HAP-1 (cell line): ENCODE data around the gene CLEC20A.
A peak's percentile ranks its signal among the peaks of the same experiment; 100 is the strongest.

Source experiments
- DNase-seq, 2 experiments: peaks; one replicate each; pipeline ENCODE4 v3.0.0-alpha.2; 2016 to 2020; ENCODE audit warnings: low spot score in 2 of 2
- H3K27me3 ChIP-seq: fragments of 250-450 bp; sonication (Bioruptor Pico); 2 replicates; pipeline ENCODE4 v1.5.1; 2020; ENCODE audit warnings: low read depth, mild to moderate bottlenecking, moderate library complexity
- H3K36me3 ChIP-seq: fragments of 250-450 bp; sonication (Bioruptor Pico); replicated peaks from 2 replicates; pipeline ENCODE4 v1.5.1; 2020; ENCODE audit warnings: mild to moderate bottlenecking
- H3K4me1 ChIP-seq: fragments of 250-450 bp; sonication (Bioruptor Pico); 2 replicates; pipeline ENCODE4 v1.5.1; 2020; ENCODE audit warnings: mild to moderate bottlenecking
- H3K4me3 ChIP-seq: fragments of 250-450 bp; sonication (Bioruptor Pico); 2 replicates; pipeline ENCODE4 v1.5.1; 2020; ENCODE audit warnings: mild to moderate bottlenecking, moderate library complexity
- H3K9me3 ChIP-seq: fragments of 250-450 bp; sonication (Bioruptor Pico); 2 replicates; pipeline ENCODE4 v1.5.1; 2020; ENCODE audit warnings: mild to moderate bottlenecking, moderate library complexity
- in situ Hi-C: fragments of 300-500 bp; cut with MboI; formaldehyde crosslinking; loops from 3 replicates; pipeline ENCODE4 v1.14.3; 2020; ENCODE audit warnings: low sequenced_read_pairs, inconsistent platforms, mixed read lengths

The CLEC20A gene

DNA sequence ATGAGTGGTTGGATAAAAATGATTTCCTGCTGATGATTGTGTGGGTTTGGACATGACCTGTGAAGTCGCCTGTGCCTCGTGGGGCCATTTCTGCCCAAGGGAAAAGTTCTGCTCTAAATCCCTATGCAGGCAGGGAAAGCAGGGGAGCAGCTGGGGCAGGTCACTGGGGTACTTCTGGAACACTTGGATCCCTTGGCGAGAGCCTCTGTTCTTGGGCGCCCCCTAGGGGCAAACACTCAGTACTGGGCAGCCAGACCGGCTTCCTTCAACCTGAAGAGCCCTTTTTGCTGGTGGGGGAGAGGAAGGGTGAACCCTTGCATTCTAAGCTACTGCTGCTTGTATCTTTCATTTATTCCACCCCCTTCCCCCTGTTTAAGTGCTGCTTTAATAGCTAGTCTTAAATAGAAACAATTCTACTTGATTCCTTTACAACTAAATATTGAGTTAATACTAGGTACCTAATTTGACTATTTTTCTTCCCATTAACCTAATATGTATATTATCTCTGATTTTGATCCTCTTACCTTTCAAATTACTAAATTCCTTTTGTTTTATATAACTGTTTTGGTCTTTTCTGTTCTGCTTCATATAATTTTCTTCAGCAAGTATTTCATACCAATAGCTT lies 5.1 kb upstream of the CLEC20A start:
- in situ Hi-C loops, result no loop called here

DNA sequence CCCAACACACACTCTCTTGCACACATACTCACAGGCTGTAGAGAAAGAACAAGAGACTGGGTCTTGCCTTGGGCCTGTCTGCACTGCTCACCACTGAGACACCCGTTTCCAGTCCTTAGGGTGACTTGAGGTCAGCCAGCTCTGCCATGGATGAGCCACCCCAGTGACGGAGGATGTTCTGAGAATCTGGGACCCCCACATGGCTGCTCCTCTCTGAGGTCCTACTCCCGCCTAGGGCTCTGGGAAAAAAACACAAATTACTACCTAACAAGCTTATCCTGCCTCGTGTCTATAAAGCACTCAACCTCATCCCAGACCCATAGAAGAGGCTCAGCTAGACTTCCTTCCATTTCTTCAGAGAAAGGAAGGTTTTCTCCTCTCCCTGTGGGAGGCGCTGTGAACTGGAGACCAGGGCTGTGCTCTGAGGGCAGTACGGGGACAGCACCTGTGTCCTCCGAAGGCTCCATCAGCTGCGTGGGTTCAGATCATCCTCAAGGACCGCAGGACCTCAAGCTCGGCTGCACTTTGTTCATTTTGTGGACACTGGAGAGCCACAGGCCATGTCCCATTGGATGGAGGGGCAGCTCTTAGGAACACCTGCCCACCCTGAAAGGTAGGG lies 4.3 kb upstream of the CLEC20A start:
- no peaks in the 10 kb centered on the region for H3K9me3 ChIP-seq
- H3K4me1 ChIP-seq, result no peaks in the 10 kb centered on the region
- H3K4me3 ChIP-seq, result no peak overlapping the region
- in situ Hi-C loops, result no loop called here
- no peak for DNase-seq
- no peaks in the 10 kb centered on the region for H3K36me3 ChIP-seq
- no peaks in the 10 kb centered on the region for H3K27me3 ChIP-seq

More for the DNA sequence above, 5.1 kb upstream of the CLEC20A start:
- Histone ChIP-seq H3K4me1 (no peaks in the 10 kb centered on the region), H3K4me3 (no peak overlapping the region), H3K27me3 (no peaks in the 10 kb centered on the region), H3K36me3 (no peaks in the 10 kb centered on the region), H3K9me3 (no peaks in the 10 kb centered on the region)
- DNase-seq, result peak; percentile 52 to 91

DNA sequence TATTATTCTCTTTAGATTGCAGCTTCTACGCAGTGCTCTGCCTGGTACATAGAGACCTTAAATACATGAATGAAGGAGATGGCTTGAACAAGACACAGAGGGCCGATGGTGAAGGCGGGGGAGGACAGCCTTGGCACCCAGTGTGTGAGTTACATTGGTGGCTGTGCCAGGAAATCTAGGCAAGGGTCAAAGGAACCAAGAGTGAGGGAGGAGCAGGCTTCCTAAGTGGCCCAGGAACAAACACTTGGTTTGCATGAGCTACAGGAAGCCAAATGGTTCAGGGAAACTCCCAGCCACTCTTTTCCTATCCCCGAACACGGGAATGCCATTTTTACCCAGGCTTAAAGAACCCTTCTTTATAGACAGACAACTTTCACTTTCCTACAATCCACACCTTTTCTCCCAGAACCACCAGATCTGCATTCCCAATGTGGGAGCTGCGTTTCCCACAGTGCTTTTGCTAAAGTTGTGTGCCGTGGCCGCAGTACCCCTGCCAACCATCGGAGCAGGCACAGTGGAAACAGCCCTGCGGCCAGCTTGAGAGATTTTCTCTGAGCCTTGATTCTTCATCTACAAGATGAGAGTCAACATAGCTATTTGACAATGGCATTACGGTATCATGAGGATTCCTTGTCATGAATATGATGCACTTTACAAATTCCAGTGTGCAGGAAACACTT lies 3.5 kb upstream of the CLEC20A start:
- in situ Hi-C loops, result no loop called here
- Histone ChIP-seq H3K4me1 (no peaks in the 10 kb centered on the region), H3K36me3 (no peaks in the 10 kb centered on the region), H3K9me3 (no peaks in the 10 kb centered on the region), H3K4me3 (no peak overlapping the region), H3K27me3 (no peaks in the 10 kb centered on the region)
- DNase-seq, result peak in 1 of 2 experiments; percentile 38

DNA sequence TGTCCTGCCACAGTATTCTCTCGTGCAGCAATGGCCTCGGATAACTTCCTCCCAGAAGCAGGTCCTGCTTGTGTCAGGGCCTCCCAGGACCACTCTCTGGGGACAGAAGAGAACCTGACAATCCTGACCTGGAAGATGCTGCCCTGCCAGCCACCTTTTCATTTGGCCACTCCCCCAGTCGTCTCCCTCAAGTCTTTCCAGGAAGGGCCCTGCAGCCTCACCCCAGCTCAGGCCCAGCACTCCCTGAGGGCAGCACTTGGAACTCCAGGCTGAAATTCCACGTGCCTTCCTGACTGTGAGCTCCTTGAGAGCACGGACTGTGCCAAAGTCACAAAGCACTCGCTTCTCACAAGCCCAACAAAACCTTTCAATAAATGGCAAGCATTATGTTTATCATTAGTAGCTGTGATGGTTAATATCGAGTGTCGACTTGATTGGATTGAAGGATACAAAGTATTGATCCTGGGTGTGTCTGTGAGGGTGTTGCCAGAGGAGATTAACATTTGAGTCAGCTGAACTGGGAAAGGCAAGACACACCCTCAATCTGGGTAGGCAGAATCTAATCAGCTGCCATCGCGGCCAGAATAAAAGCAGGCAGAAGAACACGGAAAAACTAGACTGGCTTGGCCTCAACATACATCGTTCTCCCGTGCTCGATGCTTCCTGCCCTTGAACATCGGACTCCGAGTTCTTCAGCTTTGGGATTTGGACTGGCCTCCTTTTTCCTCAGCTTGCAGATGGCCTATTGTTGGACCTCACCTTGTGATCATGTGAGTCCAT lies 2.3 kb upstream of the CLEC20A start:
- Histone ChIP-seq H3K27me3 (no peaks in the 10 kb centered on the region), H3K4me1 (no peaks in the 10 kb centered on the region), H3K9me3 (no peaks in the 10 kb centered on the region), H3K4me3 (no peak overlapping the region), H3K36me3 (no peaks in the 10 kb centered on the region)
- no peak for DNase-seq
- in situ Hi-C loops, result no loop called here

DNA sequence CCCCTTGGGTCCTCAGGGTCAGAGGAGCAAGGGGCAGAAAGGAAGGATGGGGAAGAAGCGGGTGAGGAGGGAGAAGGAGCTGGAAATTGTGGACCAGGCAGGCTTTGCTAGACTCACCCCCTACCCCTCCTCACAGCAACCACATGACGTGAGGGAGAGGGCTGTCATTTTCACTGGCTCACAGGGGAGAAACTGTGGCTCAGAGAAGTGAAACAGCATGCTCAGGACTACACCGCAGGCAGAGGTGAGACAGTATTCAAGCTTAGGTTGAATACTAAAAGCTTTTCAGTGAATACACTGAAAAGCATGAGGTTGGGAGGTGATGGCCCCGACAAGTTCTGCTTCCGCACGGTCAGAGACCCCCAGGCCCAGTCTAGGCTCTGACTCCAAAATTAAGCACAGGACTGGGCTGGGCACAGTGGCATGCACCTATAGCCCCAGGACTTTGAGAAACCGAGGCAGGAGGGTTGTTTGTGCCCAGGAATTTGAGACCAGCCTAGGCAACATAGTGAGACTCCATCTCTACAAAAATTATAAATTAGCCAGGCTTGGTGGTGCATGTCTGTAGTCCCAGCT lies 1.2 kb upstream of the CLEC20A start:
- no peak overlapping the region for H3K4me3 ChIP-seq
- in situ Hi-C loops, result no loop called here
- no peaks in the 10 kb centered on the region for H3K4me1 ChIP-seq
- DNase-seq, result no peak
- H3K27me3 ChIP-seq, result no peaks in the 10 kb centered on the region
- no peaks in the 10 kb centered on the region for H3K36me3 ChIP-seq
- no peaks in the 10 kb centered on the region for H3K9me3 ChIP-seq

DNA sequence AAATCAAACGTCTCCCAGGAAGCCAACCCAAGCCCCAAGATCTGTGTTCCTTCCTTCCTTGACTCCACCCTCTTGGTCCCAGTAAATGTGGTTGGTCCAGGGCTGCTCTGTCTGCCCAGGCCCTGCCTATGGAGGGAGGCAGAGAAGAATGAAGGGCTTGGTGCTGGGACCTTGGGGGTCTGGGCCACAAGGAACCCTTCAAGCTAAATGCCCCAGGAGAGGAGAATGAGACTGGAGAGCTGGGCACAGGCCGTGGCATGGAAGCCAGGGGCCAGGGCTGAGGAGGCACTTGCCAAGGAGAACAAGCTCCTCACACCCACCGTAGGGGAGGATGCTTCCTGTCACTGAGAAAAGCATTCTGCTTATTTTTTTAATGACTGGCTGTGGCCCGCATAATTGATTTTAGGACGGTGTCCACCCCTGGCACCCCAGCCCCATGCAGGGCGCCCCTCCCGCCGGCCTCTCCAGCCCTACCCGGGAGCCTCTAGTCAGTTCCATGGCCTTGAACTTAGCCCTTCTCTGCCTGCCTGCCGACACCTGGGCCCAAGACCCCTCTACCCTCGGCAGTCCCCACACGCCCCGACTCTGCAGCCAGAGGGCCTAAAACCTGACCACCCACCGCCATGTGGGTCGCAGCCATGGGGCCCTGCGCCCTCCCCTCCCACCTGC lies 889 bp downstream of the CLEC20A start:
- H3K9me3 ChIP-seq, result no peaks in the 10 kb centered on the region
- no peak overlapping the region for H3K4me3 ChIP-seq
- no peak for DNase-seq
- in situ Hi-C loops, result no loop called here
- H3K4me1 ChIP-seq, result no peaks in the 10 kb centered on the region
- H3K27me3 ChIP-seq, result no peaks in the 10 kb centered on the region
- H3K36me3 ChIP-seq, result no peaks in the 10 kb centered on the region

DNA sequence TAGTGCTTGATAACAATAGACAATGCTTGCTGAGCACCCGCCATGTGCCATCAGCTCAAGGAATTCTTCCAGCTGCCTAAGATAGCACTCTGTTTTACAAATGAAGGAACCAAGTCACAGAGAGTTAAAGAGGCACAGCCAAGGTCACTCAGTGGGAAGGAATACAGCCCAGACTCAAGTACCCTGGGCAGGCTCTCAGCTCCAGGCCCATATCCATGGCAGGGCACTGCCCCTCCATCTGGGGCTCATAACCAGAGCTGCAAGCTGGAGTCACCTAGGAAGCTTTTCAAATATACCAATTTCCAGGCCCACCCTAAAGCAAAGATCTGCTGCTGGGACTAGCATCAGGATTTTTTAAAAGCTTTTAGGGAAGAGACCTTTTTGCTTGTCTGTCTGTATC lies 1.6 kb downstream of the CLEC20A start:
- no peaks in the 10 kb centered on the region for H3K4me1 ChIP-seq
- no peak for DNase-seq
- no peaks in the 10 kb centered on the region for H3K27me3 ChIP-seq
- in situ Hi-C loops, result no loop called here
- no peaks in the 10 kb centered on the region for H3K9me3 ChIP-seq
- H3K36me3 ChIP-seq, result no peaks in the 10 kb centered on the region
- no peak overlapping the region for H3K4me3 ChIP-seq

DNA sequence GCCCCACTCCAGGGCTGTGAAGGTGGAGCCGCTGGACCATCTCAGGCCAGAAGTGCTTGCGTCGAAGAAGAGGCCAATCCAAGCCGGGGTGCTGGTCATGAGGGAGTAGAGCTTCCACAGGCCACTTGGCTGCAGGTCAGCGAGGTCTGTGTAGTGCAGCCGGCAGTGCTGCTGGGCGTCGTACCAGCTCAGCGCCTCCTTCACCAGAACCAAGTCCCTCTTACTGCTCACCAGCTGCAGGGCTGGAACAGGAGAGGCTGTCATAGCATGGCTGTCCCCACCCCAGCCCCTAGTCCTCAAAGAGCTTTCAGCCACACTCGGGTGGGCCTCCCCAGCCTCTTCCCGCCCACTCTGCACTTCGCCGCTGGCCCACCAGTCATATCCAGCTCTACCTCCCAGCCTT lies 2.2 kb downstream of the CLEC20A start:
- Histone ChIP-seq H3K4me1 (no peaks in the 10 kb centered on the region), H3K27me3 (no peaks in the 10 kb centered on the region), H3K4me3 (no peak overlapping the region), H3K9me3 (no peaks in the 10 kb centered on the region), H3K36me3 (no peaks in the 10 kb centered on the region)
- in situ Hi-C loops, result no loop called here
- DNase-seq, result no peak

DNA sequence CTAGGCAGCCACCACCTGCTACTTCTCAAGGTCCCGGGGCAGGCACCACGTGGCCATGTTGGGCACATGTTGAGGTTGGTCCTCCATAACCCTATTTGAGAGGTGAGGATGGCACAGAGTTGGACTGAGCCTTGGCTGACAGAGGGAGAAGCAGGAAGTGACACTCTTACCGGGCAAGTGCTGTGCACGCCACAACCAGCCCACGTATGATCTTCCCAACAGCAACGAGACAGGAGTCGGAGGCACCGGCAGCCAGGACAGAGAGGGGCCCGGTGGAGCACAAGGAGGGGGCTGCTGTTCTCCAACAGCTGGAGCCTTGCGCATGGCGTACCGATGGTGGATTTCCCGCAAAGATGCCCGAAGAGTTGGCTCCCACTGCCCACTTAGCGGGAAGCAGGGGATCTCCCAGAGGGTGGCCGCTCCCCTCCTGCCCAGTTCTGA lies 3.4 kb downstream of the CLEC20A start:
- in situ Hi-C loops, result no loop called here
- Histone ChIP-seq H3K9me3 (no peaks in the 10 kb centered on the region), H3K4me1 (no peaks in the 10 kb centered on the region), H3K4me3 (no peak overlapping the region), H3K36me3 (no peaks in the 10 kb centered on the region), H3K27me3 (no peaks in the 10 kb centered on the region)
- DNase-seq, result no peak

DNA sequence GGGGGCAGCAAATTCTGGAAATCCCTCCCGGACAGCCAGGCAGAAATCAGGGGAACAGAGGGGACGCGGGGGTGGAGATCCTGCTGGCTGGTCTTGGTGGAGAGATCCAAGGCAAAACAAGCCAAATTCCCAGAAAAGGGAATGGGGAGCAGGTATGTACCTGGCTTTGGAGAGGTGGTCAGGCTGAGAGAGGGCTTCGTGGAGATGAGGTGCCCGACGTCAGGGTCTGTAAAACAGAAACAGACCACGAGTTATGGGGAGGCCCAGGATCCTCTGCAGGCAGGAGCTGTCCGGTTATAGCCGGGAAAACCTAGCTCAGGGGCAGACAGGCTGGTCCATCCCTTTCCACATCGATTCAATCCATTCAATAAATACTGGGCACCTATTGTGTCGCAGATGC lies 4.4 kb downstream of the CLEC20A start:
- Histone ChIP-seq H3K4me1 (no peaks in the 10 kb centered on the region), H3K27me3 (no peaks in the 10 kb centered on the region), H3K9me3 (no peaks in the 10 kb centered on the region), H3K36me3 (no peaks in the 10 kb centered on the region), H3K4me3 (no peak overlapping the region)
- in situ Hi-C loops, result no loop called here
- no peak for DNase-seq

DNA sequence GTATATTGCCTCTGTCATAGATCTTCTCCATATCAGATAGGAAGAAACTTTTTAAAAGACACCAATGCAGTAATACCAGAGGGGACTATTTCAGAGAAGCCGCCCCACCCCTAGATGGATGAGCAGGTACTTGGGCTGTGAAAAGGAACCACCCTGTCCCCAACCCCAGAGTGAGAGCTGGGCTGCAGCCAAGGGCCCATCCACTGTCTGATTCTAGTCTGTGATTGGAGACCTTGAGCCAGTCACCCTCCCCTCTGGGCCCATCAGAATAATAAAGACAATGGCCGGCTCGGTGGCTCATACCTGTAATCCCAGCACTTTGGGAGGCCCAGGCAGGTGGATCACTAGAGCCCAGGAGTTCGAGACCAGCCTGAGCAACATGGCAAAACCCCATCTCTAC lies 5.0 kb downstream of the CLEC20A start:
- no peaks in the 10 kb centered on the region for H3K4me1 ChIP-seq
- no peak overlapping the region for H3K4me3 ChIP-seq
- in situ Hi-C loops, result no loop called here
- no peak for DNase-seq
- no peaks in the 10 kb centered on the region for H3K27me3 ChIP-seq
- H3K36me3 ChIP-seq, result no peaks in the 10 kb centered on the region
- H3K9me3 ChIP-seq, result no peaks in the 10 kb centered on the region

DNA sequence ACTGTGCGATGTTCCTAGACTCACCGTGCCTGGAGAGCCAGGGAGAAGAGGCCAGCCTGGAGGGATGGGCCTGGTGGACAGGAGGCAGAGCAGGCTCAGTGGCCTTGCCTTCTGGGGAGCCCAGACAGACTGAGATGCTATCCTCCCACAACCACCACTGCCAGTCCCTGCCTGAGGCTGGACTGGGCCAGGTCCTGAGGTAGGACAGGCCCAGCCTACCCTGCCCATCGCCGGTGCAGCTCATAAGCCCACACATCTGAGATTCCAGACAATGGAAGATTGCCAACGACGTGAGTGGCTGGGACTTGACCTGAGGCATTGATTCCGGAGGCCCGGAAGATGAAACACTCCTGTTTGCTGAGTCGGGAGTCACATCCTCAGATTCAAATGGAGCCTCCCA lies 5.8 kb downstream of the CLEC20A start:
- no peak for DNase-seq
- no peaks in the 10 kb centered on the region for H3K4me1 ChIP-seq
- H3K9me3 ChIP-seq, result no peaks in the 10 kb centered on the region
- H3K36me3 ChIP-seq, result no peaks in the 10 kb centered on the region
- in situ Hi-C loops, result no loop called here
- no peak overlapping the region for H3K4me3 ChIP-seq
- no peaks in the 10 kb centered on the region for H3K27me3 ChIP-seq

DNA sequence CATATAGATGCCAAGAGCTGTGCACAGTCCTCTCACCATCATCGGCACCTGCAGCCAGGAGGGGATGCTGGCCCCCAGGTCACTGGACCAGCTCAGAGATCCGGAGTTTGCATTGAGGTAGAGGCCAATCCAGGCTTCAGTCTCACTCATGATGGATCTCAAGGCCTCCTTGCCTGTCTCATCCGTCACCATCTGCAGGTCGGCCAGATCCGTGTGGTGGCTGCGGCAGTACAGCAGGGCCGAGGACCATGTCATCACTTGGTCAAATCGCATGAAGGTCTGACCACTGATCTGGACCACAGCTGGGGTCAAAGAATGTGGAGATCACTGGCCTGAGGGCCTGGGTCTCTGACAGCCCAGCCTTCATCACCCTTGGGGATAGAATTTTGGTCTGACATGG lies 6.6 kb downstream of the CLEC20A start:
- Histone ChIP-seq H3K27me3 (no peaks in the 10 kb centered on the region), H3K4me1 (no peaks in the 10 kb centered on the region)
- in situ Hi-C loops, result no loop called here

More for the DNA sequence above, 6.6 kb downstream of the CLEC20A start:
- no peaks in the 10 kb centered on the region for H3K9me3 ChIP-seq
- H3K4me3 ChIP-seq, result no peak overlapping the region
- no peak for DNase-seq
- H3K36me3 ChIP-seq, result no peaks in the 10 kb centered on the region
